ENCODE results near the gene ASH1L. TPM values are rescaled to one million over a fixed set of nuclear protein-coding genes. Genes with fewer than 3 reads are reported as not detected.
"Not testable (repeated sequence)": the region's sequence is repeated elsewhere in the genome, so short reads cannot be mapped to it uniquely, and the experiment has no call there.

Gene ASH1L
- total RNA-seq, 1 donor from 2014 or later: 43.0 TPM

- no peak for TF ChIP-seq CTCF (IDR thresholded peaks at IDR 0.05; ENCODE audit: partially characterized antibody, unreplicated experiment)
- H3K27ac Mint-ChIP-seq (ENCODE audit: unreplicated experiment): no peak overlapping the region
- H3K9me3 Mint-ChIP-seq (ENCODE audit: unreplicated experiment): no peaks in the 10 kb centered on the region
- H3K4me3 Mint-ChIP-seq (ENCODE audit: unreplicated experiment): no peak overlapping the region
- no peaks in the 10 kb centered on the region for H3K36me3 Mint-ChIP-seq (ENCODE audit: unreplicated experiment)
- DNase-seq: no peak
- H3K27me3 Mint-ChIP-seq (ENCODE audit: unreplicated experiment): peaks cover 3% of the 10 kb centered on the region
- no peaks in the 10 kb centered on the region for H3K4me1 Mint-ChIP-seq (ENCODE audit: low read depth, unreplicated experiment)
Measured at GRCh38 chr1:155509064-155509463, 53.5 kb downstream of the ASH1L start.

- Mint-ChIP-seq H3K4me1 (ENCODE audit: low read depth, unreplicated experiment) (no peaks in the 10 kb centered on the region), H3K9me3 (ENCODE audit: unreplicated experiment) (no peaks in the 10 kb centered on the region), H3K4me3 (ENCODE audit: unreplicated experiment) (no peak overlapping the region), H3K27ac (ENCODE audit: unreplicated experiment) (no peak overlapping the region), H3K36me3 (ENCODE audit: unreplicated experiment) (no peaks in the 10 kb centered on the region), H3K27me3 (ENCODE audit: unreplicated experiment) (peaks cover 3% of the 10 kb centered on the region)
- TF ChIP-seq CTCF (IDR thresholded peaks at IDR 0.05; ENCODE audit: partially characterized antibody, unreplicated experiment): no peak
- DNase-seq: no peak
Measured at GRCh38 chr1:155507945-155508344, 54.7 kb downstream of the ASH1L start.

GRCh38 chr1:155505963-155506362 is 56.6 kb downstream of the ASH1L start:
- not testable (repeated sequence) for H3K36me3 Mint-ChIP-seq (ENCODE audit: unreplicated experiment); H3K4me1 Mint-ChIP-seq (ENCODE audit: low read depth, unreplicated experiment); H3K27me3 Mint-ChIP-seq (ENCODE audit: unreplicated experiment); H3K4me3 Mint-ChIP-seq (ENCODE audit: unreplicated experiment); DNase-seq; H3K27ac Mint-ChIP-seq (ENCODE audit: unreplicated experiment); H3K9me3 Mint-ChIP-seq (ENCODE audit: unreplicated experiment)

- no peaks in the 10 kb centered on the region for H3K9me3 Mint-ChIP-seq (ENCODE audit: unreplicated experiment)
- no peak for TF ChIP-seq CTCF (IDR thresholded peaks at IDR 0.05; ENCODE audit: partially characterized antibody, unreplicated experiment)
- DNase-seq: no peak
- no peaks in the 10 kb centered on the region for H3K27me3 Mint-ChIP-seq (ENCODE audit: unreplicated experiment)
- no peak overlapping the region for H3K4me3 Mint-ChIP-seq (ENCODE audit: unreplicated experiment)
- H3K36me3 Mint-ChIP-seq (ENCODE audit: unreplicated experiment): no peaks in the 10 kb centered on the region
- H3K27ac Mint-ChIP-seq (ENCODE audit: unreplicated experiment): no peak overlapping the region
- H3K4me1 Mint-ChIP-seq (ENCODE audit: low read depth, unreplicated experiment): peaks cover 6% of the 10 kb centered on the region
Measured at GRCh38 chr1:155504207-155504606, 58.4 kb downstream of the ASH1L start.

- Mint-ChIP-seq H3K36me3 (ENCODE audit: unreplicated experiment) (no peaks in the 10 kb centered on the region), H3K4me1 (ENCODE audit: low read depth, unreplicated experiment) (peaks cover 6% of the 10 kb centered on the region), H3K4me3 (ENCODE audit: unreplicated experiment) (no peak overlapping the region), H3K27me3 (ENCODE audit: unreplicated experiment) (no peaks in the 10 kb centered on the region), H3K27ac (ENCODE audit: unreplicated experiment) (no peak overlapping the region), H3K9me3 (ENCODE audit: unreplicated experiment) (no peaks in the 10 kb centered on the region)
- TF ChIP-seq CTCF (IDR thresholded peaks at IDR 0.05; ENCODE audit: partially characterized antibody, unreplicated experiment): no peak
- no peak for DNase-seq
Measured at GRCh38 chr1:155499953-155500639, 62.5 kb downstream of the ASH1L start.

Data from glutamatergic neuron (in vitro differentiated cells).